Adrenal gland (tissue), 12 donors: ENCODE measurements around the gene OR4D2. TPM values are rescaled to one million over a fixed set of nuclear protein-coding genes. Genes with fewer than 3 reads are reported as not detected.

Source experiments
- DNase-seq, 7 donors: peaks; one replicate each; pipeline ENCODE4 v3.0.0-alpha.2; 2019 to 2020
- H3K27ac ChIP-seq, 5 donors: fragments of 200-600 bp; sonication (generic) in 4 of 5; 1 replicate in 3 of 5; 2 replicates in 2 of 5; pipeline versions ENCODE4 v1.5.1 to v1.8.0; 2016 to 2020; ENCODE audit warnings: mild to moderate bottlenecking in 1 of 5
- H3K27me3 ChIP-seq: fragments of 200-600 bp; 2 replicates; pipeline ENCODE4 v1.8.0; 2021
- H3K36me3 ChIP-seq, 2 donors: fragments of 200-600 bp; replicated peaks in 1 of 2; 1 replicate in 1 of 2; 2 replicates in 1 of 2; pipeline versions ENCODE4 v1.5.1 to v1.8.0; 2018 to 2022
- H3K4me1 ChIP-seq, 2 donors: fragments of 200-600 bp; replicated peaks in 1 of 2; 1 replicate in 1 of 2; 2 replicates in 1 of 2; pipeline versions ENCODE4 v1.5.1 to v1.8.0; 2018 to 2021
- H3K4me3 ChIP-seq, 4 donors: fragments of 200-600 bp; sonication (generic) in 3 of 4; one replicate each; pipeline ENCODE4 v1.5.1; 2016 to 2018
- H3K9me3 ChIP-seq, 3 donors: fragments of 200-600 bp; sonication (generic) in 1 of 3; replicated peaks in 1 of 3; 1 replicate in 2 of 3; 2 replicates in 1 of 3; pipeline versions ENCODE4 v1.5.1 to v1.8.0; 2016 to 2021
- CTCF ChIP-seq, 6 experiments: fragments of 450-650 bp in 4 of 6; fragments of 200-600 bp in 2 of 6; sonication (generic) in 1 of 6; IDR thresholded peaks; 1 replicate in 5 of 6; 2 replicates in 1 of 6; pipeline versions ENCODE4 v1.5.1 to v1.8.0; 2016 to 2021; ENCODE audit warnings: antibody characterized with exemption in 6 of 6, mild to moderate bottlenecking in 2 of 6, moderate library complexity in 1 of 6
- POLR2A ChIP-seq, 2 donors: fragments of 450-650 bp; IDR thresholded peaks; one replicate each; pipeline ENCODE4 v1.6.1; 2017; ENCODE audit warnings: antibody characterized with exemption in 2 of 2, mild to moderate bottlenecking in 2 of 2, moderate library complexity in 1 of 2
- WGBS, 4 donors: extraction: QIAGEN DNeasy Blood & Tissue Kit in 2 of 4; methylation state at CpG; one replicate each; pipeline versions ENCODE4 v1.1.5 to v1.1.7; 2013 to 2017; 5-methylcytosine and 5-hydroxymethylcytosine counted together
- intact Hi-C, 2 donors: fragments of 100-400 bp; cut with DNase I; formaldehyde crosslinking; loops; one replicate each; pipeline versions ENCODE4 v1.14.1 to v1.15.0; 2022 to 2023
- polyA plus RNA-seq, 3 donors: library from polyadenylated mRNA; stranded (reverse); fragments of 200-250 nt in 2 of 3; fragments of 350-450 nt in 1 of 3; fragmentation: Illumina TruSeq in 1 of 3; extraction: RNeasy Lipid Tissue Mini Kit (QIAGEN cat#74804) in 1 of 3; gene quantifications; one replicate each; pipeline ENCODE4 v1.2.3, GENCODE V29; 2013 to 2014
- total RNA-seq, 9 donors: library from RNA; depleted of rRNA in 4 of 9; stranded (reverse); fragments of >200 nt in 4 of 9; fragments of 120-200 nt in 1 of 9; fragmentation: NEBNext Ultra II Directional in 1 of 9; extraction: Animal tissue kit (Norgen Biotek cat#: 25700) in 1 of 9; gene quantifications; one replicate each; pipeline versions ENCODE4 v1.1.0 to v1.2.4, GENCODE V29; 2013 to 2023
- donor health status: healthy with polysubstance abuse.
- donor health status: Bipolar disorder and iron deficiency.
- donor health status: DM: yes; HTN: yes; CAD: no.
- donor health status: DM: no; HTN: no; CAD: no.
- donor health status: DM: no; HTN: no; CAD: no.
- donor health status: DM: yes; HTN: yes; CAD: no.

The OR4D2 gene
- total and polyA plus RNA-seq, 12 donors = not detected

GRCh38 chr17:58184308-58184985, 17.7 kb downstream of the OR4D2 start:
- H3K4me1 ChIP-seq = no peaks in the 10 kb centered on the region
- no peak for TF ChIP-seq POLR2A (IDR thresholded peaks at IDR 0.05)
- no peak for TF ChIP-seq CTCF (IDR thresholded peaks at IDR 0.05)
- DNase-seq = no peak
- H3K36me3 ChIP-seq = no peaks in the 10 kb centered on the region
- H3K4me3 ChIP-seq = no peak overlapping the region
- 71 to 82% (median 75%) methylated on average over 8 to 10 of the region's 10 CpGs for WGBS, 4 donors
- H3K9me3 ChIP-seq = no peaks in the 10 kb centered on the region
- no peak overlapping the region for H3K27ac ChIP-seq
- intact Hi-C loops = no loop called here
- H3K27me3 ChIP-seq = no peaks in the 10 kb centered on the region

DNA sequence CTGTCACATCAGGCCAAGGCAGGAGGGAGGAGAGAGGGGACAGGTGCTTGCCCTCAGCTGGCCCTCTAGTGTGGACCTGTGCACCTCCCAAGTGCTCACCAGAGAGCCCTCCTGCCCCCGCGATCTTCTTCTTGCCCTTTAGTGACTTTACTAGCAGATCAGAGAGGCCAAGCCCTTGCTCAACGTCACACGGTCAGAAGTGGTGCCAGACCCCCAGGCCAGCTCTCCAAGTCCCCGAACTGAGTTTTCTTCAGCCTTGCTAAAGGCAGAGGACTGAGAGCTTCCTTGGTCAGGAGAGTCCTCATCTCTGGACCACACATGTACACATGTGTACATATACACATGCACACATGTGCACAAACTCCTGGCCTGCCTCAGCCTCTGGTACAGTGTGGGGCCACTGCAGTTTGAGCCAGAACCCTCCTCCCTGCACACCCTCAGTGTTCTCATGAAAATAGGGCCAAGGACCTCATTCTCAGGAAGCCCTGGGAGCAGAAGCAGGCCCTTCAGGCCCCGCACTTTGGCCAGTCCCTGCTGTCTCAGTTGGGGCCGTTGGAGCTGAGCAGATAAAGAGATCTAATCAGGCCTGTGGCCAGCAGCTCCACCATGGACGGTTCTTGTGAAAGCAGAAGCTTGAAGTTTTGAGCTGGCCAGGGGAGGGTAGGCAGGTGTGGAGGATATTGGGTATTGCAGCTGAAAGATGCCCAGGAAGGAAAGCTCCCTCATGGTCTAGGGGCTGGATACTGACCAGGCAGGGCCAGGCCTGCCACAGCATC, 18.4 kb downstream of the OR4D2 start:
- Histone ChIP-seq H3K9me3 (no peaks in the 10 kb centered on the region), H3K27ac (no peak overlapping the region), H3K4me1 (no peaks in the 10 kb centered on the region), H3K36me3 (no peaks in the 10 kb centered on the region), H3K4me3 (no peak overlapping the region), H3K27me3 (no peaks in the 10 kb centered on the region)
- no peak for DNase-seq
- no peak for TF ChIP-seq CTCF (IDR thresholded peaks at IDR 0.05)
- intact Hi-C loops = no loop called here
- whole genome bisulfite sequencing, 4 donors = 75 to 84% (median 76%) methylated on average over 4 to 8 of the region's 8 CpGs

GRCh38 chr17:58186591-58186990, 19.8 kb downstream of the OR4D2 start:
- Histone ChIP-seq H3K27ac (no peak overlapping the region), H3K27me3 (no peaks in the 10 kb centered on the region), H3K4me3 (no peak overlapping the region), H3K4me1 (no peaks in the 10 kb centered on the region), H3K36me3 (no peaks in the 10 kb centered on the region), H3K9me3 (no peaks in the 10 kb centered on the region)
- WGBS, 4 donors = 82 to 94% (median 88%) methylated on average over 4 of the region's 4 CpGs; no CpG with 5 or more reads in 1 of the 4 donors
- intact Hi-C loops = no loop called here
- TF ChIP-seq POLR2A (IDR thresholded peaks at IDR 0.05) (no peak), CTCF (IDR thresholded peaks at IDR 0.05) (no peak)
- DNase-seq = no peak

DNA sequence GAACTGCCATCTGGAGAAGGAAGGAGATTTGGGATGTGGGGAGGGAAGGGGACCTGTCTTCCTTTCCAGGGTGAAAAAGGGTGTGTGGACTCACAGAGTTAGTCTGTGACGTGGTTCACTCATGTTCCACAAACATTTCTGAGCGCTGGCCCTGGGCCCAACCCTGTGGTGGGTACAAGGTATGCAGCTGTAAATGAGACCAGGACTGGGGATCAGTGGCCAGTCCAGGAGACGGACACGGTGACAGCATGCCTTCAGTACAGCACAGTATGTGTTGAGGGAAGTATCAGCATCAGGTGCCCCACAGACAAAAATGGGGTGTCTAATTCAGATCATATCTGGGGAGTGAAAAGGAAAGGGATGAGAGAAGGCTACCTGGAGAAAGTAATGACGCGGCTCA, 20.3 kb downstream of the OR4D2 start:
- TF ChIP-seq CTCF (IDR thresholded peaks at IDR 0.05) (no peak), POLR2A (IDR thresholded peaks at IDR 0.05) (no peak)
- Histone ChIP-seq H3K27ac (no peak overlapping the region), H3K9me3 (no peaks in the 10 kb centered on the region), H3K4me3 (no peak overlapping the region), H3K4me1 (no peaks in the 10 kb centered on the region), H3K27me3 (no peaks in the 10 kb centered on the region), H3K36me3 (no peaks in the 10 kb centered on the region)
- intact Hi-C loops = no loop called here
- DNase-seq = no peak
- 67 to 92% (median 86%) methylated on average over 6 of the region's 6 CpGs for WGBS, 4 donors
